ENCODE results near the gene MAT2A.

DNA sequence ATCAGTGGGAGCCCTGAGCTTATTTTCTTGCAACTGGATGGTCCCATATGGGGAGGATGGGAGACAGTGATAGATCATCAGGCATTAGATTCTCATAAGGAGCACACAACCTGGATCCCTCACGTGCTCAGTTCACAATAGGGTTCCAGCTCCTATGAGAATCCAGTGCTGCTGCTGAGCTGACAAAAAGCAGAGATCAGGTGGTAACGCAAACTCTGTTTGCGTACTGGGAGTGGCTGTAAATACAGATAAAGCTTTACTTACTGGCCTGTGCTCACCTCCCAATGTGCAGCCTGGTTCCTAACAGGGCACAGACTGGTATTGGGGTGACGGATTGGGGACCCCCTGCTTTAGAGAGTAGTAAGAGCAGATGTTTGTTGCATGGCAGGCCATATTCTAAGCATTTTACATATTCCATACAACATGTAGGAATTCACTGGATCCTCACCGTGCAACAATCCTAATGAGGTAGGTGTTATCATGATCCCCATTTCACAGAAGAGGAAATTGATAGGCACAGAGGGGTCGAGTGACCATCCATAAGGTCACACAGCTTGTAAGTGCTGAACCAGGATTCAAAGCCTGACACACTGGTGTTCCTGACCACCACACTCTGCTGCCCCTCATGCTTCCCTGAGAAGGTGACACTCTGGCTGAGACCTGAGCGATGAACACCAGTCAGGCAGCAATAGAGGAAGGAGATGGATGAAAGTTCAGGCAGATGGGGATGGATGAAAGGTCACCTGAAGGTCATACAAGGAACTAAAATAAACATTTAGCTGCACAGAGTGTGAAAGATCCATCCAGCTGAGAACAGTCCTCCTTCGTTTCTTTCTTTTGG, 15.7 kb upstream of the MAT2A start:
- TF ChIP-seq CTCF (IDR thresholded peaks at IDR 0.05; ENCODE audit: low read depth, low read length, poor library complexity, severe bottlenecking) (no peak), EZH2phosphoT487 (IDR thresholded peaks at IDR 0.05; ENCODE audit: borderline replicate concordance, low read length) (no peak)
